NCI-H187 (cell line): ENCODE measurements around the gene ATP2A2.
"Not testable (repeated sequence)": the region's sequence is repeated elsewhere in the genome, so short reads cannot be mapped to it uniquely, and the experiment has no call there.

Source experiments
- DNase-seq, 2 experiments: peaks; one replicate each; lab custom pipeline; 2025; lab: John Stamatoyannopoulos, UW

The ATP2A2 gene

GRCh38 chr12:110280779-110281548 is at the start of gene ATP2A2:
TSS of gene ATP2A2 (plus strand) at chr12:110281247. CDS start at chr12:110281790, 543 bp downstream.
- DNase-seq = peak; percentile 89 to 92

- no peak for DNase-seq
Observed at GRCh38 chr12:110233212-110233903, 47.7 kb upstream of the ATP2A2 start.

DNA sequence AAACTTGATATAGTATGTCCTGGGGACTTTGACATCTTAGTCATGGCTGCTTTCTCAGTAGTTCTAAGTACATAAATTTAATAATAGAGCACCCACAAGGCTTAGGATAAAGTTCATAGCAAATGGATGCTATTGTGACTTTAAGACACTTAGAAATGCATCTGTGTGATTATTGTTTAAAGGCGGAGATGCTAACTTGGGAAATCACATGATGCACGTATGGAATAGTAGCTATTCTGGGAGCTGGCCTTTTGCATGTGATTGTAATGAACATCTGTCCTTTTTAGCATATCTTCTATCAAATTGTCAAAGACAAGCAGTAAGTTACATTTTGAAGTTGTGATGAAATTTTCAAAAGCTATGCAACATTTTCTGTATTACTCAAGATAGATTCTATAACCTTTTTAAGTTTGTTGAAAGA is 46.7 kb upstream of the ATP2A2 start:
- DNase-seq = no peak

GRCh38 chr12:110234755-110235154 is 46.3 kb upstream of the ATP2A2 start:
- DNase-seq = no peak

DNA sequence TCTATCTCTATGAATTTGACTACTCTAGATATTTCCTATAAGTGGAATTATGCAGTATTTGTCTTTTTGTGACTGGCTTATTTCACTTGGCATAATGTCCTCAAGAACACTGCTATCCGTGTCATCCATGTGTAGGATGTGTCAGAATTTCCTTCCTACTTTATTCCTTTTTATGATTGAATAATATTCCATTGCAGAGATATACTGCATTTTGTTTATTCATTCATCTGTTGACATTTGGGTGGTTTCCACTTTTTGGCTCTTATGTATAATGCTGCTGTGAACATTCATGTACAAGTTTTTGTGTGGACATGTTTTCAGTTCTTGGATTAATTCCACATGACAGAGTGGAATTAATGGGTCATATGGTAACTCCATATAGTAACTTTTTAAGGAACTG is 45.7 kb upstream of the ATP2A2 start:
- DNase-seq = no peak

GRCh38 chr12:110243227-110243626 is 37.8 kb upstream of the ATP2A2 start:
- no peak for DNase-seq

- DNase-seq = no peak
Observed at GRCh38 chr12:110244372-110244771, 36.7 kb upstream of the ATP2A2 start.

- no peak for DNase-seq
Observed at GRCh38 chr12:110244829-110245228, 36.2 kb upstream of the ATP2A2 start.

GRCh38 chr12:110245369-110245772 is 35.7 kb upstream of the ATP2A2 start:
- DNase-seq = no peak

DNA sequence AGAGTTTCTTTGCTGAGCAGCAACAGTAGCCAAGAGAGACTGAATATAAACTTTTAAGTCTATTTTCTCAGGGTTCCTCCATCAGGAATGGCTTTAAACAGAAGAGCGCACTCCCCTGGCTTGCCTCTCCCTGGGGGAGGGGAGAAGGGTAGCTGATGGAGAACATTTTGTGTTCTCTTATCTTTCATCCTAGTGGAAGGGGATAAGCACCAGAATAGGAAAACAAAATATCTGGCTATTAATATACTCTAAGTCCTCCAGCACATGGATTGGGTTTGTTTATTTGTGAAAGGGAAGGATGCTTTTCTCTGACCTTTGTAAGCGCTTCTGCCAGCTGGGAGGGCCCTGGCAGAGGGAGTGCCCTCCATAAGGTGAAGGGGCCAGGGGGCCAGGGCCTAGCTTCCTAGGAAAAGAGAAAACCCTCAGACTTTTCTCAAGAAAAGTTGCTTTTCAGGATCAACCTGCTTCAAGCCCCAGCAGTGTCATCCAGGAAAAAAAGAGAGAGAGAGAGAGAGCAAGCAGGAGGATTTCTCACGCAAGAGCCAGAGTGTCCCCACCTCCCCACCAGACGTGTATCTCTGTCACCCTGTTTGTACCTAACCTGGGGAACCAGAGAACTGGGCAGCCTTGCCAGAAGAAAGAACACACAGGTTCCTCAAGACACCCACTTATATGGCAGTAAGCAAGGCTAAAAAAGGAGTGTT is 34.3 kb upstream of the ATP2A2 start:
- DNase-seq = no peak

- no peak for DNase-seq
Observed at GRCh38 chr12:110247340-110248095, 33.5 kb upstream of the ATP2A2 start.

DNA sequence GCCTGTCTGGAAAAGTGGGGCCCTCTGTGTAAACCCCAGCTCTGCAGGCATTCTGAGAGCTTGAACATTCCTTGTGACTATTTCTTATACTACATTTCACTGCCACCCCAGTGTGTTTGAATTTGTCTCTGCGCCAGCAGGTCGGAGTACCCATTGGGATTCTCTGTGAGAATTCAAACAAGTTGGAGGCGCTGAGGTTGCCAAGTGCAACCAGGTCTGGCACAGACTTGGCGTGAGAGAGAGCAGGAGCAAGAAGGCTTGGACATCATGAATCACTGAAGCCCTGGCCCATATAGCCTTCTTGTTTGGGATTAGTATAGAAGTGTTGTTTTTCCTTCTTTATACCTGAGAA is 33.0 kb upstream of the ATP2A2 start:
- no peak for DNase-seq

- no peak for DNase-seq
Observed at GRCh38 chr12:110249105-110249504, 31.9 kb upstream of the ATP2A2 start.

GRCh38 chr12:110249716-110250225 is 31.3 kb upstream of the ATP2A2 start:
- DNase-seq = no peak

GRCh38 chr12:110251381-110251780 is 29.7 kb upstream of the ATP2A2 start:
- no peak for DNase-seq

GRCh38 chr12:110252716-110253115 is 28.3 kb upstream of the ATP2A2 start:
- no peak for DNase-seq

DNA sequence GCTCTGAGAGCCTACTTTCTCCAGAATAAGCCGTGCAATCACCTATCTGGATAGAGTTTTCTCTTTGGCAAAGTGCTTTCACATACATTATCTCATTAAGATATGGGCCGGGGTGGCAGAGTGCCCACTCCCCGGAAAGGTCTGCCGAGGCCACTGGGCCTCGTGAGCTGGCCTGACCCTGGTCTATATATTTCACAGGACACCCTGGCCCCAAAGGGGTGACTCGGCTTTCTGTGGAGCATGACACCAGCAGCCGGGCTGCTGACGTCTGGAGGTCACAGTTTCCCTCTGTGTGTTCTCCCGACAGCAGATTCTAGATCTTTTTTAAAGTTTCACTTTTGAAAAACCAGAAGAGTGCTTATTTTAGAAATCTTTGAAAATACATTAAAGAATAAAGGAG is 27.9 kb upstream of the ATP2A2 start:
- DNase-seq = no peak

DNA sequence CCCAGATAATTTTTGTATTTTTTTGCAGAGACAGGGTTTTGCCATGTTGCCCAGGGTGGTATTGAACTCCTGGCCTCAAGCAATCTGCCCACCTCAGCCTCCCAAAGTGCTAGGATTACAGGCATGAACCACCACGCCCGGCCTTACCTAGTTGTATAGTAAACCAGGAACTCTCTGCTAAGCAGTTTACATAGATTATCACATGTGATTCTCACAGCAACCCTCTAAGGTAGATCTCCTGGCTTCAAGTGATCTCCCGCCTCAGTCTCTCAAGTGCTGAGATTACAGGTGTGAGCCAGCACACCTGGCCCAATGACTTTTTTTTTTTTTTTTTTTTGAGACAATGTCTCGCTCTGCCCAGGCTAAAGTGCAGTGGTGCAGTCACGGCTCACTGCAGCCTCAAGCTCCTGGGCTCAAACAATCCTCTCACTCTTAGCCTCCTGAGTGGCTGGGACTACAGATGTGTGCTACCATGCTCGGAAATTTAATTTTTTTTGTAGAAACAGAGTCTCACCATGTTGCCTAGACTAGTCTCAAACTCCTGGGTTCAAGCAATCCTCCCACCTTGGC is 26.0 kb upstream of the ATP2A2 start:
- peak; percentile 78 to 85 for DNase-seq

DNA sequence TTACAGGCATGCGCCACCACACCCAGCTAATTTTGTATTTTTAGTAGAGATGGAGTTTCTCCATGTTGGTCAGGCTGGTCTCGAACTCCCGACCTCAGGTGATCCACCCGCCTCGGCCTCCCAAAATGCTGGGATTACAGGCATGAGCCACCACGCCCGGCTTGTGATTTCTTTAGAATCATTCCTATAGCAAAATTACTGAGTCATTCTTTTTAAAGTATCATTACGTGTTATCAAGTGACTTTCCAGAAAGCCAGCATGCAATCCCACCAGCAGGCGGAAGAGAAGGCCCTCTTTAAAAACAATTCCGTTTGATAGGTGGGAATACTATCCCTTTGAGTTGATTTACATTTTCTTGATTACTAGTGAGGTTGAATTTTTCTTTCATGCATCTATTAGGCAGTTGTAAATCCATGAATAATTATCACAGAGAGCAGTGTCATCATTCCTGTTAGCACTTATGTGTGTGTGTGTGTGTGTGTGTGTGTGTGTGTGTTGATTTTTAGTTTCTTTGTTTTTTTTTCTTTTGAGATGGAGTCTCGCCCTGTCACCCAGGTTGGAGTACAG is 25.1 kb upstream of the ATP2A2 start:
- not testable (repeated sequence) for DNase-seq

- no peak for DNase-seq
Observed at GRCh38 chr12:110256780-110257431, 24.1 kb upstream of the ATP2A2 start.

DNA sequence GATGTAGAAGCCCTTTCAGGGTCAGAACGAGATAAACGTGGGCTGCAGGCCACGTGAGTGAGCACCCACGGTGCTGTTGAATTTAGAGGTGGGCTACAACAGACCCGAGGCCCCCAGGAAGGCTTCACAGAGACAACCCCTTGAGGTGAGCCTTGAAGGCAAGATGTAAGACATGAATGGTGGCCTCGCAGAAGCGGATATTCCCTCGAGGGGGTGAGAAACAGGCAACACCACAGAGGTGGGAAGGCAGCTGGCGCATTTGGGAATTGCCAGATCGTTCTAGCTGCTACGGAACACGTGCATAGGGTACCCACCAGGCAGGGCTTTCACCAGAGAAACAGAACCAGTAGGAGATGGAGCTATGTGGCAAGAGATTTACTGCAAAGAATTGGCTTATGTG is 22.6 kb upstream of the ATP2A2 start:
- DNase-seq = no peak
